Measurements from ENCODE around the gene C3orf20.
"Not testable (repeated sequence)": the region's sequence is repeated elsewhere in the genome, so short reads cannot be mapped to it uniquely, and the experiment has no call there.

Gene C3orf20

GRCh38 chr3:14703128-14703750, 28.3 kb downstream of the C3orf20 start:
- DNase-seq, result no peak

GRCh38 chr3:14703791-14704190, 28.9 kb downstream of the C3orf20 start:
- DNase-seq, result no peak

DNA sequence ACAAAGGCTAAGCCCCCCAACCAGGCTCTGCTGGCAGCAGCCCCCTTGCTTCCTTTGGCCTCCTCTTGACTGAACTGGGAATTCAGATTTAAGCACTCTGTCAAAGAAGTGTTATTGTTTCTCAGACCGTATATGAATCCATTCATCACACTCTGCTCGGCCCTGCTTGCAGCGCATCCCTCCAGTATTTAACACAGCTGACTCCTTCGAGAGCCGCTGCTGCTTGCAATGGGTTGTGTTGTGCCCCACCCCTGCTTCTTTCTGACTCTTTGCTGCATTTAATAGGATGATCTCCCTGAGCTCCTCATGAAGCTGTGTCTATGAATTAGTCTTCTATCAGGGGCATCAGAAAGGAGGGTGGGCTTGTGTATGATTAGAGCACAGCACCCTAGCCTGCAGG, 31.2 kb downstream of the C3orf20 start:
- DNase-seq, result no peak

DNA sequence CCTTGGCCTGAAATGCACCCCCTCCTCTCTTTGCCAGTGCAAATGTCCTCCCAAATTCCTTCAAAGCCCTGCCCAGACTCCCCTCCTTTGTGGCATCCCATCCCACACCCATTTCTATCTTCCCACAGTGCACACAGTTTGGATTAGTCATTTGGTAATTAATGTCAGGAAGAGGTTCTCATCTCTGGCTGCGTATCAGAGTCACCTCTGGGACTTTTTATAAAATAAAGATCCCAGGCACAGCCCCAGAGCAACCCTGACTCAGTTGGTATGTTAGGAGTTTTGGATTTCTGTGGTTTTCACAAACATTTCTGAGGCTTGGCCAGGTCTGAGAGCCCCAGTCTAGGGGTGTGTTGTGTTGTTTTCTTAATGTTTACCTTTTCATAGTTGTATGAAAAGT, 41.6 kb downstream of the C3orf20 start:
- DNase-seq, result no peak

- no peak for DNase-seq
Observed at GRCh38 chr3:14717307-14717706, 42.4 kb downstream of the C3orf20 start.

- DNase-seq, result no peak
Observed at GRCh38 chr3:14718539-14718938, 43.6 kb downstream of the C3orf20 start.

- no peak for DNase-seq
Observed at GRCh38 chr3:14719006-14719405, 44.1 kb downstream of the C3orf20 start.

DNA sequence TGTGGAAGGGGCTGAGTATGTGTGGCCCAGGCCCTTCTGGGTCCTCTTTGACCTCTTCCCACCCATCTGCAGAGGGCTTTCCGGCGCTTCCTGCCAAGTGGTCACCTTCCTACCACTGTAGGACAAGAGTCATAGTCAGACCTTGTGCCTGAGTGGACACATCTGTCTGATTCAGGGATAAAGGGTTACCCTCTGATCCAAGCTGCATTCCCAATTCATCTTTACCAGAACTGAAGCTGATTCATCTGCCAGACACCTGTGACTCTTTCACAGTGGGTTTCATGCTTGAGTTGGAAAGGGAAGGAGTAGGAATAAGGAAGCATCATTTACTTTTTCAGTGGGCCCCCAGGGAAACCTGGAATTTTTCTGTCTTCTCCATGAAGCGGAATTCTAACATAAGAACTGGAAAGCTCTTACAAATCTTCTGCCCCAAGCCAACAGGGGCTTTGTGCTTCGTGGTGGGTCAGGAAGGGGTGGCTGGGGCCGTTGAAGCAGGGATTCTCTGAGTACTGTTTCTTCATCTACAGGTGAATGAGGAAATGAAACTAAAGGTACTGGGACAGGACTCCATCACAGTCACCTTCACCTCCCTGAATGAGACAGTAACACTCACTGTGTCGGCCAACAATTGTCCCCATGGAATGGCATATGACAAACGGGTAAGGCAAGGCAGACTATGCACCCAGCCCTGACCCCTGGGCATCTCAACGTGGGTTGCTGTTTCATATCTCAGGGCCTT, 46.4 kb downstream of the C3orf20 start:
- DNase-seq, result no peak

GRCh38 chr3:14725013-14725412, 50.1 kb downstream of the C3orf20 start:
- no peak for DNase-seq

DNA sequence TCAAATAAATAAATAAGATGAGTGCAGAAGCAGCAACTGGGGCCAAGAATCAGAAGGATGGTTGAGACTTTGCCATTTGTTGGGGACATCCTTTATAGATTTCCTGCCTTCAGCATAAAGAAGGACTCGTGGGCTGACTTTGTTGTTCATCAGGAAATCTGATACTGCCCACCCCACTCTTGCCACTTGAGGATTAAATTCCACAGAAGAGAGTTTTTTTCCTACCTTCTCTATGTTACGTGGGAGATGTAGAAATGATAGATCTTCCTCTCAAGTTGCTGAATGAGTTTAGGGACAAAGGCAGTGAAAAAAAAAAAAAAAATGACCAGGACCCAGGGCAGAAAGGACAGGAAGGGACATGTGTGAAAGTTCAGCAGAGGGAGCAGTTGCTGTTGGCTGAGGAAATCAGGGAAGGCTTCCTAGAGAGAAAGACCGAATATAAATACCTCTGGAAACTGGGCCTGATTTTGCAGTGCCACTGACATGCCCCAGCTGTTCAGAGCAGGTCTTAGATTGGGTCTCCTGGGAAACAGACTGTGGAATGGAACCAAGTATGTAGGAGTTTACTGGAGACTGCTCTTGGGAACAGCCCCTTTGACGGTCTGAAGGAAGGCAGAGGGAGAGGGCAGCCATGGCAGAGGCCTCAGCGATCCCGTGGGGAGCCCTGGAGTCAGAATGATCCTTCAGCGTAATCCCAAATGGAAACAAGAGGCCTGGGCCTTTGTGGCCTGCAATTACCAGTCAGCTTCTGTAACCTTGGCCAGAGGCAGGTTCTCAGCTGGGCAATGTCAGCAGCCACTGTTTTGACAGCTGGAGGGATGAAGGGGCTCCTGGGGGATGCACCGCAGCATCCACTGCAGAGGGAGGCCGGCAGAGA, 50.9 kb downstream of the C3orf20 start:
- no peak for DNase-seq

DNA sequence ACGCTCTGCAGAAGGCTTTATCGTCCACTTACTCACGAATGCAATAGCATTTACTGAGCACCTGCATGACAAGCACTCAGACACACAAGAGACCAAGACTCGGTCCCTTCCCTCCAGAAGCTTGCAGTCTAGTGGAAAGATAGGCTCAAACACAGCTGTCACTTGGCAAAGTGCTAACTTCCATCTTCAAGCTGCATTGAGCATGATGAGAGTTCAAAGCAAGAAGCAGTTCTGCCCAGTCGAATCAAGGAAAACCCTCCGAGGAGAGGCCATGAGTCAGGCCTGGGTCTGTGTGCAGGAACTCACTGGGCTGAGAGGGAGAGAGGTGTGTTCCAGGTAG, 51.5 kb downstream of the C3orf20 start:
- DNase-seq, result no peak

DNA sequence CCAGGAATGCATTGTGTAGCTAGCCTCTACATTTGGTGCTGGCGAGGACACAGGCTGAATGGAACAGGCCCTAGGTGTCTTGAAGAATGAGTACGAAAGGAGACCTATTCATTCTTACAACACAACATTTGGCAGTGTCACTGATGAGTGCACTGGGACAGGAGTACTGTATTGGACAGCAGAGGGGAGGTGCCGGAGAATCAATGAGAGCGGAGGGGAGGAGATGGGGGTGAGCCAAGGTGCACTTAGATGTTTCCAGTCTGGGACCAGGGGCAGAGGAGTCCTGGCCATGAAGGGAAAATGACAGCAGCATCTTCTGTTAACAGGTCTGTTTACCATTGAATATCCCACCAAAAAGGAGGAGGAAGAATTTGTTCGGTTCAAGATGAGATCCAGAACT, 53.2 kb downstream of the C3orf20 start:
- DNase-seq, result no peak

DNA sequence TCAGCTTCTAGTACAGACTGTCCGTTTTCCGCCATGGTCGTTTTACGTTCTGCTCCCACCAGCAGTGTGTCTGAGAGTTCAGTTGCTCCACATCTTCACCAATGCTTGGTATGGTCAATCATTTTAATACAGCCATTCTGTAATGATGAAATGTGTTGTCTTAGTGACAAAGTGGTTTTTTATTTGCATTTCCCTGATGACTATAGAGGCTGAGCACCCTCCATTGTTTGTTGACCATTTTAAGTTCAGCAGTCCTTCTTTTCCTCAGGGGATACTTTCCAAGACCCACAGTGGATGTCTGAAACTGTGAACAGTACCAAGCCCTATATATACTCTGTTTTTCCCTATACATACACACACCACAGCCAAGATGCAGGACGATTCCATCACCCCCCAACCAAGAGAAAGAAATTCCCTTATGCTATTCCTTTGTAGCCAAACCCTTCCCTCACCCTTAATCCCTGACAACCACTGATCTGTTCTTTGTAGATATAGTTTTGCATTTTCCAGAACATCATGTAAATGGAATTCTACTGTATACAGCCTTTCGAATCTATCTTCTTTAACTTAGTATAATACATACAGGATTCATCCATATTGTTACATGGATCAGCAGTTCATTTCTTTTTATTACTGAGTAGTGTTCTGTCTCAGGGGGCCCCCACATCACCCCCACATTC, 55.9 kb downstream of the C3orf20 start:
- no peak for DNase-seq

- DNase-seq, result no peak
Observed at GRCh38 chr3:14740983-14741382, 66.0 kb downstream of the C3orf20 start.

GRCh38 chr3:14741510-14741909, 66.6 kb downstream of the C3orf20 start:
- DNase-seq, result no peak

DNA sequence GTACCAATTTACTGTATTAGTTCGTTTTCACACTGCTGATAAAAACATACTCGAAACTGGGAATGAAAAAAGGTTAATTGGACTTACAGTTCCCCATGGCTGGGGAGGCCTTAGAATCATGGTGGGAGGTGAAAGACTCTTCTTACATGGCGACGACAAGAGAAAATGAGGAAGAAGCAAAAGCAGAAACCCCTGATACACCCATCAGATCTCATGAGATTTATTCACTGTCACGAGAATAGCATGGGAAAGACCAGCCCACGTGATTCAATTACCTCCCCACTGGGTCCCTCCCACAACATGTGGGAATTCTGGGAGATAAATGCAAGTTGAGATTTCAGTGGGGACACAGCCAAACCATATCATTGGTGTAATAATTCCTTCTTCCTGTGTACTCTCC, 69.6 kb downstream of the C3orf20 start:
- DNase-seq, result no peak

DNA sequence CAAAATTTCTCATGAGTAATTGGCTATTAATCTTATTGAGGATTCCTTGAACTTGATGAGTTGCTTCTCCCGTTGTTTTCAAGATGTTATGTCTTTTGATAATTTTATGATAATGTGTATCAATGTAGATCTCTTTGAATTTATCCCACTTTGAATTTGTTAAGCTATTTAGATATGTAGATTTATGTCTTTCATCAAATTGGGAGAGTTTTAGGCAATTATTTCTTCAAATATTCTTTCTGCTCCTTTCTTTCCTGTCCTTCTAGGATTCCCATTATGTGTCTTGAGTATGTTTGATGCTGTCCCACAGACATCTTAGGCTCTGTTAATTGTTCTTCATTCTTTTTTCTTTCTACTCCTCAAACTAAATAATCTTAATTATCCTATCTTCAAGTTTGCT, 75.7 kb downstream of the C3orf20 start:
- DNase-seq, result no peak

DNA sequence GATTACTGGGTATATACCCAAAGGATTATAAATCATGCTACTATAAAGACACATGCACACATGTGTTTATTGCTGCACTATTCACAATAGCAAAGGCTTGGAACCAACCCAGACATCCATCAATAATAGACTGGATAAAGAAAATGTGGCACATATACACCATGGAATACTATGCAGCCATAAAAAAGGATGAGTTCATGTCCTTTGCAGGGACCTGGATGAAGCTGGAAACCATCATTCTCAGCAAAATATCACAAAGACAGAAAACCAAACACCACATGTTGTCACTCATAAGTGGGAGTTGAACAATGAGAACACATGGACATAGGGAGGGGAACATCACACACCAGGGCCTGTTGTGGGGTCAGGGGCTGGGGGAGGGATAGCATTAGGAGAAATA, 78.0 kb downstream of the C3orf20 start:
- not testable (repeated sequence) for DNase-seq

- DNase-seq, result no peak
Observed at GRCh38 chr3:14757153-14757700, 82.3 kb downstream of the C3orf20 start.

DNA sequence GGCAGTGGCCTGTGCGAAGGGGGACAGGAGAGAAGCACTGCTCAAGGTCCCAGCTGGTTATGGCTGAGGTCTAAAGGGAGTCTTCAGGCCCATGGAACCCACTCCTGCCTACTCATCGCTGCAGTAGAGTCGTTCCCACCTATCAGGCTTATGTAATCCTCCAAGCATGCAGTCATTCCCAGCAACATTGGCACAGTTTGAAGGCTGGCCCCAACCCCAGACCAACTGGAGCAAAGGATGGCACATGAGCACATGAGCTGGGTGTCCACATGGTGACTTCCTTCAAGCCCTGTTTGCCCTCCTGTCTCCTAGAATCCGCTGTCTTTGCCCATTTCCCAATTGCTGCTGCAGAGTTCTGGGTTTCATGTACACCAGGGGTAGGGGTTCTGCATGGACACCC, 83.4 kb downstream of the C3orf20 start:
- DNase-seq, result no peak

GRCh38 chr3:14758959-14759358, 84.0 kb downstream of the C3orf20 start:
- DNase-seq, result no peak

DNA sequence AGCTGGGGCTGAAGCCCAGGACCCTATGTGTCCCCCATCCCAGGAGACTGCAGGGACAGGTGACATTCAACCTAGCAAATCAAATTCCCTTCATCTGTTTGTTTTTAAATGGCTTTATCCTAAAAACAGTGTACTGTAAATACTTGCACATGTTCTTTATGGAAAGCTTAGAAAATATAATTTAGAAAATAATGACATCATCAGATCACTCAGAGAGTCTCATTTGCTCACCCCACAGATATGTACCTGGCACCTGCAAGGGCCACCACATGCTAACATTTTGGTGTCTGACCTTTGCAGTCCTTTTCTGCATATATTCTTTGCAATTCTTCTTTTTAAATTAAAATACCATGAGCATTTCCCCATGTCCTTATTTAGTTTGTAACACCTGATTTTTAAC, 85.2 kb downstream of the C3orf20 start:
- no peak for DNase-seq

DNA sequence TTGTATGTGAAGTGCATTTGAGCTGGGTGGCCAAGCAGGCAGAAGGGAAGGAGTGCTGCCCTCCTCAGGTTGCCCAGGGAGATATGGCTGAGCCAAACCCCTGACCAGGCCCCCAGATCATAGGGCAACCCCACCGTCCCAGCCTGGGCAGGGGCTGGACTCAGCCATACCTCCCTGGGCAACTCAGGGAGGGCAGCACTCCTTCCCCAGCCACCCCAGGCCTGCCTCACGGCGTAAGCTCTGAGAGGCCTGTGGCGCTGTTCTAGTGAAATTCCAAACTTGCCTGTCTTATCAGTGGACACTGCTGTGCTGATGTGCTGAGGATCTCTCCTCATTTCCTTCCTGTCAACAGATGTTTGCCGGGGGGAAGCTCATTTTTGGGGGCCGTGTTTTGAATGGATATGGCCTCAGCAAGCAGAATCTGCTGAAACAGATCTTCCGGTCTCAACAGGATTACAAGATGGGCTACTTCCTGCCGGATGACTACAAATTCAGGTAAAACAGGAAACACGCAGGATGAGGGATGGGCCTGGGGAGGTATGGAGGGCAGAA, 86.3 kb downstream of the C3orf20 start:
- no peak for DNase-seq

Measured in CD4-positive, alpha-beta T cell treated with Interferon gamma for 1 hour (primary cell).